ENCODE data around the gene TBC1D9B.
A peak's percentile ranks its signal among the peaks of the same experiment; 100 is the strongest.

Gene TBC1D9B

DNA sequence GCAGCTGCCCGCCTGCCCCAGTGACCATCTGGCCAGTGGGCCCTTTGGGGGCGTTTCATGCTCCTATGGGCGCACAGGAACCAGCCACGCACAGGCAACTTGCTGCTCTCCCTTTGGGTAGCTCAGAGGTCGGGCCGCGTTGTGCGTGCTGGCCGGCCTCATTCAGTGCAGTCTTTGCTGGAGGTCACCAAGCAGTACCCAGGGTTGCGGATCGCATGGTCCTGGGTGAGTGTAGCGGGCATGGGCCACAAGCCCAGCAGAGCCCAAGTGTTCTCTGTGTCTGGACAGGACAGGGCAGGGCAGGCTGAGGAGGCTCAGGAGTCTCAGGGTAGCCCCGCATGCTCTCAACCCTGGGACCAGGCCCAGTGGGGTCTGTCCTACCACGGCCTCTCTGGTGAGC is 39.2 kb downstream of the TBC1D9B start:
- no peak for DNase-seq

DNA sequence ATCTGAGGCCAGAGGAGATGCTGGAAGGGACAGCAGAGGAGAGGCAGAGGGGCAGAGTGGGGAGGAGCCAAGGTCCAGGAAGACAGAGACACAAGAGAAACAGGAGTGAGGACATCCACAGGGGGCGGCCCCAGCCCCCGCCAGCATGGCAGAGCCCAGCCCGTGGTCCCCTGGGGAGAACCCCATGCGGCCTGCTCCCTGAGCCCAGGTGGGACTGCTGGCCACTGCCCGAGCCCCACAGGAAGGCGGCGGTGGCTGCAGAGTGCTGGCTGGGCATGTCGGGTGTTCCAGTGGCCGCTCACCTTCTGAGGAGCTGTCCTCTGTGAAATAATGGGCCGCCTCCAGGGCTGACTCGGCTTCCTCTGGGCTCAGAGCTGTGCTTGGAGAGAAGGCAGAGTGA is 40.2 kb downstream of the TBC1D9B start:
- no peak for DNase-seq

DNA sequence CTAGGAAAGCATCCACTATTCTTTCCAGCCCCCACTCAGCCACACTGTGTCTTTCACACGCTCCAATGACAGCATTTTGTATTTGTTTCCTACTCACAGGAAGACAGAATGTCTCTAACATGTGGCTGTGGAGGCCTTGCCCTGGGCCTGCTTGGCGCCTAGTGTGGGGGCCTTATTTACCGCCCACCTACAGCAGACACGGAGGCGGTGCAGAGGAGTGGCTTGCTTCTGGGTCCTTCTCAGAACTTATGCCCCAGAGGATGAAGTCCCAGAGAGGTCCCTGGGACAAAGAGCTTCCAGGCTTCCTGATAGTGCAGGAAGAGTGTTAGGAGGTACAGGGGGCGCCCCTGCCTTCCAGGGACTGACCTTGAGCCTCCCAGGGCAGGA is 40.6 kb downstream of the TBC1D9B start:
- no peak for DNase-seq

GRCh38 chr5:179866241-179867078 is 41.2 kb downstream of the TBC1D9B start:
- no peak for DNase-seq

GRCh38 chr5:179865491-179866240 is 42.0 kb downstream of the TBC1D9B start:
- no peak for DNase-seq

GRCh38 chr5:179864686-179865085 is 43.0 kb downstream of the TBC1D9B start:
- DNase-seq = no peak

DNA sequence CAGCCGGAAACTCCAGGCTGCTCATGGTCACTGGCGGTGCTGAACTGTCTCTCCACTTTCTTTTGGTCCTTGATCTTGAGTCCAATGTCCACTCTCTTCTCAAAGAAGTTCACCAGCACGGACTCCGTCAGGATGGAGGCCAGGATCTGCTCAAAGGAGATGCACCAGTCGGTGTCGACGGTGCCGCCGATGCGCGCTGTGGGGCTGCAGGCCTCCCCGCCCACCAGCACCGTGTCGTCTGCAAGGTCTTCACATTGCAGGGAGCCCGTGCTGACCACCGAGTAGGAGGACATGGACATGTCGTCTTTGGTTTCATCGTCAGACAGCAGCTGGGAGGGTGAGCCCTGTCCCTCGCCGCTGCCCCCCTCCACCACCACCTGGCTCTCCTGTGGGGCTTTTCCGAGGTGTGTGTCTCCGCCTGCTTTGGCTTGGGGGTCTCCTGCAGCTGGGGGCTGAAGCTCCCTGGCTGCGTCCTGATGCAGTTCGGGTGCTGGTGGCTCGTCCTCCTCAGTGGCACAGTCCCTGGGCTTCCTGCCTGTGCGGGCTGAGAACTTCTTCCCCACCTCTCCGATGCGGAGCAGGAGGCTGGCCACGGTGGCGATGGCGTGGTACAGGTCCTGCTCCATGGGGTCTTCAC is 44.1 kb downstream of the TBC1D9B start:
- DNase-seq = no peak

GRCh38 chr5:179862891-179863290 is 44.8 kb downstream of the TBC1D9B start:
- no peak for DNase-seq

- DNase-seq = no peak
Observed at GRCh38 chr5:179862296-179862695, 45.4 kb downstream of the TBC1D9B start.

- DNase-seq = no peak
Observed at GRCh38 chr5:179860301-179860700, 47.4 kb downstream of the TBC1D9B start.

DNA sequence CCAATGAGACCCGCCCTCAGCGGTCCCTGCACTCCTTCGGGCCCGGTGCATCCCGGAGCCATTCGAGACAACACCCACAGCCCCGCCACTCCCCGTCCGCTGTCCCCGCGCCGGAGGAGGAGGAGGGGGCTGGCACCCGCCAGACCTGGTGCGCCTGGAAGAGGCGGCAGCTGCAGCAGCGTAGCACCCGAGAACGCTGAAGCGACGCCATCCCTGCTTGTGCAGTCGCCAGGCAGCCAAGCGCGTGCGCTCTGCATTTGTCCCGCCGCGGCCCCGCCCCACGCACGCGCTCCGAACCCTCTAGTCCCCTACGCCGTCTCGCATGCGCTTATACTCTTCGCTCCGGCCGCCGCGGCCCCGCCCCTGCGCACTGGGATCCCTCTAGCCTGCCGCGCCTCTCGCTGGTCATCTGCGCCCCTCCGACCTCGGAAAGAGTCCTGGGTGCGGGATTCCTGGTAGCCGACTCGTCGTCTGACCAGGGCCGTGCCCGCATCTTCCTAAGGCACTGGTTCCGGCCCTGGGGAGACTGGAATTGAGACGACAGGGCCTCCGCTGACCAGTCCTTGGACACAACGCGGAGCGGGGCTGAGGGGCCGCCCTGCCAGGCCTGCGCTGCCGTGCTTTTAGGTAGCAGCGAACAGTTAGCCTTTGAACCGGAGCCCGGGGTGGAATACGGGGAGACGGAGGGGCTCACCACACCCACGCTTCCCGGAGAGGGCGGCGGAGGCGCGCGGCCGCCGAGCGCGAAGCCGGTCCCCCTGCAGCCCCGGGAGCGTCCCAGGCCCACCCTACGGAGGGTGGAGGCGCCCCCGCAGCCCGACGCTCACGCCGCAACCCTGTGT is 48.9 kb downstream of the TBC1D9B start, which contains the start of gene MRNIP:
Gene MRNIP (minus strand): TSS at position 232 of the 842 bp plus-strand sequence. CDS start 21 bp downstream, at position 211.
- peak; percentile 97 for DNase-seq

- DNase-seq = no peak
Observed at GRCh38 chr5:179858241-179858585, 49.5 kb downstream of the TBC1D9B start.

DNA sequence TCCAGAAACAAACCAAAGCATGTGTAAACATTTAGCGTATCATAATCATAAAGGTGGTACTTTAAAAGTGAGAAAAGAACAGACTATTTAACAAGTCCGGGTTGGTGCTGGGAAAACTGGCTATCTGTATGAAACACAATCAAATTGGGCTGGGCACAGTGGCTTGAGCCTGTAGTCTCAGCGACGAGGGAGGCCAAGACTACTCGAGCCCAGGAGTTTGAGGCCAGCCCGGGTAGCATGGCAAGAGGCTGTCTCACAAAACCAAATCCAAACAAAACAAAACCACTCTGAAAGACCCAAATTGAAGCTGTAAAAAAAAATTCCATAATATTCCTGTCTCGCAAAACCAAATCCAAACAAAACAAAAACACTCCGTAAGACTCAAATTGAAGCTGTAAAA is 53.3 kb downstream of the TBC1D9B start:
- no peak for DNase-seq

DNA sequence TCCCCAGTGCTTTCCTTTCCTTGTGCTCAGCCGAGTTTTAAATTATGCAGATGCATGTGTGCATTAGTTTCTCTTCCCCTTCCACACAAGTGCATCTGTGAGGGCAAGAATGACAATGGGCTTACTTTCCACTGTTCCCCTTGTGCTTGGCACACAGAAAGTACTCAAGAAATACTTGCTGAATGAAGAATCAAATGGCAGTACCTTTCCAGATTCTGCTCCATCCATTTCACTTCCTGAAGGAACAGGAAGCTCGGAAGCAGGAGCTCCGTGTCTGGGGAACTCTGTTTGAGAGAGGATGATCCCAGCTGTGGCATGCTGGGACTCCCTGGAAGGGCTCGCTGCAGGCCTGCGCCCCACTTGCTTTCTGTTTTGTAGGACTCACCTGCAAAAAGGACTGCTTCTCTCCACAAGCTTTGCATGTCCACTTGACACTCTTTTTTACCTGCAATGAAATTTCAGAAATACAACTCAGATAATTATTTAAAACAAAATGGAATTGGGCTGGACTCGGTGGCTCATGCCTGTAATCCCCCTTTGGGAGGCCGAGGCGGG is 54.6 kb downstream of the TBC1D9B start:
- DNase-seq = no peak

DNA sequence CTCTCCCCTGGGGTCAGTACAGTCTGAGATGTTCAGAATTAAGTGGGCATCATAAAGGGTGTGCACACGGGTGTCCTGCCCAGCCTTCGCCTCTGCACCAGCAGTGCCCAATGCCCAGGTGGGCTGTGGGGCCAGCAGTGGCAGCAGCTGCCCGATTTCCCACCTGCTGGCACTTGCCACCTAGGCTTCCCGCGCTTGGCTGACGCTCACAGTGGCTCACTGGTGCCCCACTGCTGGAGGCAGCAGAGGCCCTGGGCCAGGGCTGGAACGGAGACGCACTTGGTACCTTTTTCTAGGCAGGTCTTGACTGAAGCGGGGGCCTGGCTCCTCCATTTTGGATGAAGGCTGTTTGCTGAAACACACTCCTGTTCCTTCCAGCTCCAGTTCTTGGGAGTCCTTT is 66.1 kb downstream of the TBC1D9B start:
- no peak for DNase-seq

- no peak for DNase-seq
Observed at GRCh38 chr5:179840766-179841165, 66.9 kb downstream of the TBC1D9B start.

DNA sequence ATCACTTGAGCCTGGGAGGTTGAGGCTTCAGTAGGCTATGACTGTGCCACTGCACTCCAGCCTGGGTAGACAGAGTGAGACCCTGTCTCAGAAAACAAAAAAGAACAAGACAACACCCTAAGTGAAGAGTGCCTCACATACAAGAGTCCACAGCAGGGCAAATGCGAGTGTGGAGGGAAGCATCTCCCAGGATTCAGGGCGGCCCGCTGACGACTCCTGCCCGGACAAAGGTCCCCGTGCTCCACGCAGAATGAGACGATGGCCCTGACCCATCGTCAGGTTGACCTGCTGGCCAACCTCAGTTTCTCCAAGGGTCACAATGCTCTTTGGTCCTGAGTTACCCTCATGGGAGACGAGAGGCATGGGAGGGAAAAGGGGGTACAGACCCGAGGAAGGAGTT is 67.4 kb downstream of the TBC1D9B start:
- no peak for DNase-seq

GRCh38 chr5:179839328-179840256 is 68.1 kb downstream of the TBC1D9B start:
- no peak for DNase-seq

DNA sequence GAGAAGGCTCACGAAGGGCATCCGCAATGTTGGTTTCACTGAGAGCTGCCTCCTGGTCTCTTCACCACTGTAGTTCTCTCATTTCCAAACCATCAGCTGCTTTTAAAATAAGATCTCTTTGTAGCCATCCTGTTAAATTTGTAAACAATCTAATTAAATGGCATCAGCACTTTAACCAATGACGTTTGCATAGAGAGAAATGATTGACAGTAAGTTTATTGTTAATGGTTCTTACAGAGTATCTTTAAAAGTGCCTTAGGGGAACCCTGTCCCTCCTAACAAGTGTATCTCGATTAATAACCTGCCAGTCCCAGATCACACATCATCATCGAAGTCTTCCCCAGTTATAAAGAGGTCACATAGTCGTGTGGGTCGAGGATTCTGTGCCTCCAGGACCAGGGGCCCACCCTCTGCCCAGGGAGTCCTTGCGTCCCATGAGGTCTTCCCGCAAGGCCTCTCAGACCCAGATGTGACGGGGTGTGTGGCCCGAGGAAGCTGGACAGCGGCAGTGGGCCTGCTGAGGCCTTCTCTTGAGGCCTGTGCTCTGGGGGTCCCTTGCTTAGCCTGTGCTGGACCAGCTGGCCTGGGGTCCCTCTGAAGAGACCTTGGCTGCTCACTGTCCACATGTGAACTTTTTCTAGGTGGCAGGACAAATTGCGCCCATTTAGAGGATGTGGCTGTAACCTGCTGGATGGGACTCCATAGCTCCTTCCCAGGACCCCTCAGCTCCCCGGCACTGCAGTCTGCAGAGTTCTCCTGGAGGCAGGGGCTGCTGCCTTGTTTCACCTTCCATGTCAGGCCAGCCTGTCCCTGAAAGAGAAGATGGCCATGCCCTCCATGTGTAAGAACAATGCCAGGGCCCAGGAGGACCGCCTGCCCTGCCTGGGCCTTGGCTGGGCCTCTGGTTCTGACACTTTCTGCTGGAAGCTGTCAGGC is 70.4 kb downstream of the TBC1D9B start:
- no peak for DNase-seq
